IPS-NIHi11 (cell line): ENCODE data around the gene TEX11.
"Not testable (repeated sequence)": the region's sequence is repeated elsewhere in the genome, so short reads cannot be mapped to it uniquely, and the experiment has no call there.

Experiments
- DNase-seq: peaks from one replicate; pipeline ENCODE4 v3.0.0; 2012; ENCODE audit warnings: mixed read lengths, low spot score

TEX11 gene

DNA sequence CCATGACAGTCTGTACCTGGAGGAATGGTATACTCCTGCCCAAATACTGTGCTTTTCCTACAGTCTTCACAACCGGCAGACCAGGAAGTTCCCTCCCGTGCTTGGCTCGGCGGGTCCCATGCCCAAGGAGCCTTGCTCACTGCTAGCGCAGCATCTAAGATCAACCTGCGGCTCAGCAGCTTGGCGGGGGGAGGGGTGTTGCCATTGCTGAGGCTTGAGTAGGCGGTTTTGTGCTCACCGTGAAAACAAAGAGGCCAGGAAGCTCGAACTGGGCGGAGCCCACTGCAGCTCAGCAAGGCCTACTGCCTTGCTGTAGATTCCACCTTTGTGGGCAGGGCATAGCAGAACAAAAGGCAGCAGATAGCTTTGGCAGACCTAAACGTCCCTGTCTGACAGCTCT is 152.7 kb downstream of the TEX11 start:
- peak; percentile 10 for DNase-seq

DNA sequence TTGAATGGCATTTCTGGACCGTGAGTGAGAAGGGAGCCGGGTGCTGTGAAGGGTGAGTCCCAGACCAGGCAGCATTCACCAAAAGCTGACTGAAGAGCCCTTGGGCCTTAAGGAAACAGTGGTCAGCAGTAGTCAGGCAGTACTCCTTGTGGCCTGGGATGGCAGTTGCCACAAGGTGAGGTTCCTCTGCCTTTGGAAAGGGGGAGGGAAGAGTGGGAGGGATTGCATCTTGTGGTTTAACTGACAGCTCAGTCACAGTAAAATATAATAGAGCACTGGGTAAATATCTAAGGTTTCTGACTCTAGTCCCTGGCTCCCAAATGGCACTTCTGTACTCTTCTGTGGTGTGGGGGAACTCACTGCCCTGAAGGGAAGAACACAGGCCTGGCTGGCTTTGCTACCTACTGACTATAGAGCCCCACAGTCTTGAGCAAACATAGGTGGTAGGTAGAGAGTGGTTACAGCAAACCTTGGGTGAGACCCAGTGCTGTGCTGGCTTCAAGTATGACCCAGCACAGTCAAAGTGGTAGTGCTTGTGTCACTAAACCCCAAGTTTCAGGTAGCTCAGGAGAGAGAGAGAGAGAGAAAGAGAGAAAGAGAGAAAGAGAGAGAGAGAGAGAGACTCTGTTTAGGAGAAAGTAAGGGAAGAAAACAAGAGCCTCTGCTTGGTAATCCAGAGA is 154.2 kb downstream of the TEX11 start:
- DNase-seq, result no peak

DNA sequence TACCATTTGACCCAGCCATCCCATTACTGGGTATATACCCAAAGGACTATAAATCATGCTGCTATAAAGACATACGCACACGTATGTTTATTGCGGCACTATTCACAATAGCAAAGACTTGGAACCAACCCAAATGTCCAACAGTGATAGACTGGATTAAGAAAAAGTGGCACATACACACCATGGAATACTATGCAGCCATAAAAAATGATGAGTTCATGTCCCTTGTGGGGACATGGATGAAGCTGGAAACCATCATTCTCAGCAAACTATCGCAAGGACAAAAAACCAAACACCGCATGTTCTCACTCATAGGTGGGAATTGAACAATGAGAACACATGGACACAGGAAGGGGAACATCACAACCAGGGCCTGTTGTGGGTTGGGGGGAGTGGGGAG is 174.7 kb downstream of the TEX11 start:
- not testable (repeated sequence) for DNase-seq

DNA sequence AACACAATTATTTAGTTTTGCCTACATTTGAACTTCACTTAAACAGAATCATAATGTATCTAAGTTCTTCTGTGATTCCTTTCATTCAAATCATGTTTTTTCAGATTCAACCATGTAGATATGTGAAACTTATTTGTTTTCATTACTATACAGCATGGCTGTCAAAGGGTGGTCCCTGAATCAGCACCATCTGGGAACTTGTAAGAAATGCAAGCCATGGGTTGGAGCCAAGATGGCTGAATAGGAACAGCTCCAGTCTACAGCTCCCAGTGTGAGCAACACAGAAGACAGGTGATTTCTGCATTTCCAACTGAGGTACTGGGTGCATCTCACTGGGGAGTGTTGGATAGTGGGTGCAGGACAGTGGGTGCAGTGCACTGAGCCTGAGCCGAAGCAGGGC is 180.6 kb downstream of the TEX11 start:
- not testable (repeated sequence) for DNase-seq

DNA sequence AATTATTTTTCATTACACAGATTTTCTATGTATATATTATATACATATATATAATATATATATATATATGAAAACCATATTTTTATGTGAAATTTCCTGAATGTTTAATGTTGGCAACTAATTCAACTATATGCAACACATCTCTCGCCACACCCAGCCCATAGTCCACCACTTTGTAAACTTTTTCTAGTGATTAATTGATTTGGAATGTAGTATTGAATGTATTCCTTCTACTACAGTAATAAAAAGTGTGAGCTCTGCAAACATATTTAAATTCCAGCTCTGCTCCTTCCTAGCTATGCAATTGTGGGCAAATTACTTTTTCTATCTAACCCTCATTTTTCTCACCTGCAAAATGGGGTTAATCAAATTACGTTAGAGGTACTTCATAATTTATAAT is 187.8 kb downstream of the TEX11 start:
- no peak for DNase-seq

DNA sequence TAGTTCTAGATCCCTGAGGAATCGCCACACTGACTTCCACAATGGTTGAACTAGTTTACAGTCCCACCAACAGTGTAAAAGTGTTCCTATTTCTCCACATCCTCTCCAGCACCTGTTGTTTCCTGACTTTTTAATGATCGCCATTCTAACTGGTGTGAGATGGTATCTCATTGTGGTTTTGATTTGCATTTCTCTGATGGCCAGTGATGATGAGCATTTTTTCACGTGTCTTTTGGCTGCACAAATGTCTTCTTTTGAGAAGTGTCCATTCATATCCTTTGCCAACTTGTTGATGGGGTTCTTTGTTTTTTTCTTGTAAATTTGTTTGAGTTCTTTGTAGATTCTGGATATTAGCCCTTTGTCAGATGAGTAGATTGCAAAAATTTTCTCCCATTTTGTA is 197.2 kb downstream of the TEX11 start:
- DNase-seq, result not testable (repeated sequence)

DNA sequence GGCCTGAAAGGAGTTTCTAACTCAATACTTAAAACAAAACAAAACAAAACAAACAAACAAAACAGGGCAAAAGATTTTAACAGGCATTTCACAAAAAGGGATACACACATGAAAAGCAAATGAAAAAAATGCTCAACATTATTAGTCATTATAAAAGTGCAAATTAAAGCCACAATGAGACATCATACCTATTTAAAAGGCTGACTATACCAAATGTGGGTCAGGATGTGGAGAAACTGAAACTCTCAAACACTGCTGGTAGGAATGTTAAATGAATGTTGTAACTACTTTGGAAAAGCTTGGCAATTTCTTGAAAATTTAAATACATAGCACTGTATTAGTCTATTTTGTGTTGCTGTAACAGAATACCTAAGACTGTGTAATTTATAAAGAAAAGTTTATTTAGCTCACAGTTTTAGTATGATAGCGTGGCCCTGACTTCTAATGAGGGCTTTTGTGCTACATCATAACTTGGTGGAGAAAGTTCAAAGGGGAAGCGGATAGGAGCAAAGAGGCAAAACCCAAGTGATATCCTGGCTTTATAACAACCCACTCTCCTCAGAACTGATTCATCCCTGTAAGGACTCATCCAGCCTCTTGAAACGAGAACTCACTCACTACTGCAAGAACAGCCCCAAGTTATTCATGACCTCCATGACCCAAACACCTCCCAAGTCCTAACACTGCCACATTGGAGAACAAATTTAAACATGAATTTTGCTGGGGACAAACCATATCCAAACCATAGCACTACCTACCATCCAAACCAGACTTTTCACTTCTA is 214.0 kb downstream of the TEX11 start:
- no peak for DNase-seq

DNA sequence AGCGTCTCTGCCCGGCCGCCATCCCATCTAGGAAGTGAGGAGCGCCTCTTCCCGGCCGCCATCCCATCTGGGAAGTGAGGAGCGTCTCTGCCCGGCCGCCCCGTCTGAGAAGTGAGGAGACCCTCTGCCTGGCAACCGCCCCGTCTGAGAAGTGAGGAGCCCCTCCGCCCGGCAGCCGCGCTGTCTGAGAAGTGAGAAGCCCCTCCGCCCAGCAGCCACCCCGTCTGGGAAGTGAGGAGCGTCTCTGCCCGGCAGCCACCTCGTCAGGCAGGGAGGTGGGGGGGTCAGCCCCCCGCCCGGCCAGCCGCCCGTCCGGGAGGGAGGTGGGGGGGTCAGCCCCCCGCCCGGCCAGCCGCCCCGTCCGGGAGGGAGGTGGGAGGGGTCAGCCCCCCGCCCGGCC is 229.1 kb downstream of the TEX11 start:
- not testable (repeated sequence) for DNase-seq

DNA sequence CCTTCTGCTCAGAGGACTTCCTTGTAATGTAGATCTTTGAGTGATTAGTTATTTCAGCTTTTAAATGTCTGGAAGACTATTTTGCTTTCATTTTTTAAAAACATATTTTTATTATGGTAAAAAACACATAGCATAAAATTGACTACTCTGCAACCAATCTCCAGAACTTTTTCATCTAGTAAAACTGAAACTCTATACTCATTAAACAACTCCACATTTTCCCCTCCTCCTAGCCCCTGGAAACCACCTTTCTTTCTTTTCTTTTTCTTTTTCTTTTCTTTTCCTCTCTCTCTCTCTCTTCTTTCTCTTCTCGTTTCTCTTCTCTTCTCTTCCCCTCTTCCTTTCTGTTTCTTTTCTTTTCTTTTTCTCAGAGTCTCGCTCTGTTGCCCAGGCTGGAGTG is 233.2 kb downstream of the TEX11 start:
- DNase-seq, result no peak

DNA sequence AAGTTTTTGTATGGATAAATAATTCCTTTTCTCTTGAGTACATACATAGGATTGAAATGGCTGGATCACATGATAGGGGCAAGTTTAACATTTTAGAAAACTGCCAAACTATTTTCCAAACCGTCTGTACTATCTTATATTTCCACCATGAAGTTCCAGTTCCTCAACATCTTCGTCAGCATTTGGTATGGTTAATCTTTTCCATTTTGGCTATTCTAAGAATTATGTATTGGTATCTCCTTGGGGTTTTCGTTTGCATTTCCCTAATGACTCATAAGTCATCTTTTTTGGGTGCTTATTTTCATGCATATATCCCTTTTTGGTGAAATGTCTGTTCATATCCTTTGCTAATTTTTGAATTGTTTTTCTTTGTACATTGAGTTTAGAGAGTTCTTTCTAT is 236.2 kb downstream of the TEX11 start:
- DNase-seq, result no peak

DNA sequence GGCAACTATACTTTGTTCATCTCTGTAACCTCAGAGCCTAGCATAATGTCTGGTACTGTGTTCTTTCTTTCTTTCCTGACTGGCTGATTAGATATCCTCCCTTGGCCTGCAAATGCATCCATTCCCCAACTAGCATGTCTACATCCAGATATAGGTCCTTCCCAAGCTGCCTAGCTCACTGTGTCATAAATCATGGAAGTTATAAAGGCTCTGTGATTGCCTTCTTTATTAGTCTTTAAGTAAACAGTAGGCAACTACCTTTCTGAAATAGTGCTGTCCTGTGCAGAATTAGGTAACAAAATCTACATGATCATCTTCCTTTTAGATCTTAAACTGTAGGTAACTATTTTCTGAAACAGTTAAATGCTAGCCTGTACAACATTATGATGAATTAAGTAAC is 239.4 kb downstream of the TEX11 start:
- DNase-seq, result no peak

DNA sequence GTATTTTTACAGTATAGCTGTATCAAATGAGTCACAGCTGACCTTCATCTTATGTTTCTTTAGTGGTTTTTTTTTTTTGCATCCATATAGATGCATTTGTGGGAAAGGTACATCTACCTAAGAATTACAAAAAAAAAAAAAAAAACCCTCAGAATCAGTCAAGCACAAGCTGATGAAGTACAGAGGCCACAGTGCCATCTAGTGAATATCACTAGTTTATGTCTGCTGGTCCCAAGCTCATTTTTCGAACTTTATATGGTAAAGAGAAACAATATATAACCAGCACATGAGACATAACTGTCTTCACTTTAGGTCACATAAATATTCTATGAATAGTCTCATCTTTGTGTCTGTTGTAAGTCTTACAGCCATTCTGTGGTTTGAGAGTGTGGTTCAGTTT is 243.8 kb downstream of the TEX11 start:
- peak; percentile 7 for DNase-seq

DNA sequence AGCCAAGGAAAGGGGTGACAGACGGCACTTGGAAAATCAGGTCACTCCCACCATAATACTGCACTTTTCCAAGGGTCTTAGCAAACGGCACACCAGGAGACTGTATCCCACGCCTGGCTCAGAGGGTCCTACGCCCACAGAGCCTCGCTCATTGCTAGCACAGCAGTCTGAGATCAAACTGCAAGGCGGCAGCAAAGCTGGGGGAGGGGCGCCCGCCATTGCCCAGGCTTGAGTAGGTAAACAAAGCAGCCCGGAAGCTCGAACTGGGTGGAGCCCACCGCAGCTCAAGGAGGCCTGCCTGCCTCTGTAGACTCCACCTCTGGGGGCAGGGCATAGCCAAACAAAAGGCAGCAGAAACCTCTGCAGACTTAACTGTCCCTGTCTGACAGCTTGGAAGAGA is 247.4 kb downstream of the TEX11 start:
- not testable (repeated sequence) for DNase-seq

DNA sequence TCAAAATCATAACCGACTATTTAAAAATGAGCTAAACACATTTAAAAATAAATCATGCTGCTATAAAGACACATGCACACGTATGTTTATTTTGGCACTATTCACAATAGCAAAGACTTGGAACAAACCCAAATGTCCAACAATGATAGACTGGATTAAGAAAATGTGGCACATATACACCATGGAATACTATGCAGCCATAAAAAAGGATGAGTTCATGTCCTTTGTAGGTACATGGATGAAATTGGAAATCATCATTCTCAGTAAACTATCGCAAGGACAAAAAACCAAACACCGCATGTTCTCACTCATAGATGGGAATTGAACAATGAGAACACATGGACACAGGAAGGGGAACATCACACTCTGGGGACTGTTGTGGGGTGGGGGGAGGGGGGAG is 251.0 kb downstream of the TEX11 start:
- not testable (repeated sequence) for DNase-seq

DNA sequence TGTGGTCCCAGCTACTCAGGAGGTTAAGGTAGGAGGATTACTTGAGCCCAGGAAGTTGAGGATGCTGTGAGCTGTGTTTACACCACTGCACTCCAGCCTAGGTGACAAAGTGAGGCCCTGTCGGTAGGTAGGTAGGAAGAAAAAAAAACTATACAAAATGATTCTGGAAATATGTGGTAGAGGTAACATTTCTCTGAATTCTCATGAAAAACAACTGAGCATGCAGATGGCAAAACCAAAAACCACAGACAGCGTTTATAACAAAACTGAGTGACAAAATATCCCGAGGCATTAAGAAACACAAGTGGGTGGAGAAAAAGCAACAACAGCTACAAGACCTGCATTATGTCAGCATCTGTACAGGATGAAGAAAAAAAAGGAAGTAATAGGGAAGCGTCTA is 252.2 kb downstream of the TEX11 start:
- DNase-seq, result no peak

DNA sequence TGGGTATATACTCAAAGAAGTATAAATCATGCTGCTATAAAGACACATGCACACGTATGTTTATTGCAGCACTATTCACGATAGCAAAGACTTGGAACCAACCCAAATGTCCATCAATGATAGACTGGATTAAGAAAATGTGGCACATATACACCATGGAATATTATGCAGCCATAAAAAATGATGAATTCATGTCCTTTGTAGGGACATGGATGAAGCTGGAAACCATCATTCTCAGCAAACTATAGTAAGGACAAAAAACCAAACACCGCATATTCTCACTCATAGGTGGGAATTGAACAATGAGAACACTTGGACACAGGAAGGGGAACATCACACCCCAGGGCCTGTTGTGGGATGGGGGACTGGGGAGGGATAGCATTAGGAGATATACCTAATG is 260.6 kb downstream of the TEX11 start:
- not testable (repeated sequence) for DNase-seq

DNA sequence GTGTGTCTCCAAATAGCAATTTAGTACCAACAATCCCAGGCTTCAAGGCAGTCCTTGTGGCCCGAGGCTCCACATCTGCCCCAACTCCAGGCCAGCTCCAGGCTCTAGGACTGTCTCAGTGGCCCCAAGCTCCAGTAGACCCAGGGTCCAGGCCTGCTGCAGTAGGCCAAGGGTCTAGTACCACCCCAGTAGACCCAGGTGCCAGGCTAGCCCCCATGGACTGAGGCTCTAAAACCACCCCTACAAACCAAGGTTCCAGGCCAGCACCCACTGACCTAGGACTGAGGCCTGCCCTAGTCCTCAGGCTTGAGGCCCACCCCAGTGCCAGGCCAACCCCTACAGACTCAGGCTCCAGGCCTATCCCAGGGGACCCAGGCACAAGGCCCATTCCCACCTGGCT is 272.3 kb downstream of the TEX11 start:
- DNase-seq, result no peak

DNA sequence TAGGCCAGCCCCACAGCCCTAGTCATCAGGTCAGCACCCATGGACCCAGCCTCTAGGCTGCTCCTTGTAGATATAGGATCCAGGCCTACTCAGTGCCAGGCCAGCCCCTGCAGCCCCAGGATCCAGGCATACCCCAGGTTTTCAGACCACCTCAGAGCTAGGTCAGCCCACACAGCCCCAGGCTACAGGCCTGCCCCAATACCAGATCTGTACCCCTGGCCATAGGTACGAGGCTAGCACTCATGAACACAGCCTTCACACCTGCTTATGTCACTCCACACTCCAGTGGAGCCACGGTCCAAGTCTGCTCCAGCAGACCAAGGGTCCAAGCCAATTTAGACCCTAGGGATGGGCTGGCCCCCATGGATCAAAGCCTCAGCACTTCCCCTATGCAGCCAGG is 272.8 kb downstream of the TEX11 start:
- DNase-seq, result no peak

DNA sequence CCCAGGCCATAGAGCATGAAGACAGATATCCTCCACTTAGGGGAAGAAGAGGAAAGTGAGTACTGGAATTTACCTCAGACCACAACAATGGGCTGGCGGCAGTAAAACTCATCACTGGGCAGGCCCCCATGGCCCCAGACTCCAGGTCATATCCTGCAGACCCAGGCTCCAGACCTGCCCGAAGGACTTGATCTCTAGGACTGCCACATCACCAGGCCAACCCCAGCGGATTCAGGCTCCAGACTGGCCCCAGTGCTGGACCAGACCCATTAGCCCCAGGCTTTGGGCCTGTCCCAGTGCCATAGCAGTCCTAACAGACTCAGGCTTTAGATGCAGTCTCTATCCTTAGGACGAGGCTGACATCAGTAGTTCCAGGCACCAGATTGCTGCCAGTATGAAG is 273.3 kb downstream of the TEX11 start:
- DNase-seq, result no peak

DNA sequence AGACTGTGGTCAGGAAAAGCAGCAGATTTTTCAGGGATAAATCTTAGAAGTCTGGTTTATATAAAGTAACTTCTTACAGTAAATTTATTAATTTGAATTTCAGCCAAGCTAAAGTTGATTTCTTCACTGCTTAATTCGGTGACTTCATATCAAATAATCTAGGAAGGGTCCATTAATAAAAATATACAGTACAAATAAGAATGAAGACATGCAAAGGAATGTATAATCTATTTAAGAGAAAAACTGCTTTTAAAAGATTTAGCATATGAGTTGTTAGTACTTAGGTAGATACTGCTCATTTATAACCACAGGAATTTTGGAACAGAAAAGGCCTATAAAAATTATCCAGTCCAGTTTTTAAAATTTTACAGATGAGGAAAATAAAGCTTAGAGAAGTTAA is 286.8 kb downstream of the TEX11 start:
- DNase-seq, result no peak

DNA sequence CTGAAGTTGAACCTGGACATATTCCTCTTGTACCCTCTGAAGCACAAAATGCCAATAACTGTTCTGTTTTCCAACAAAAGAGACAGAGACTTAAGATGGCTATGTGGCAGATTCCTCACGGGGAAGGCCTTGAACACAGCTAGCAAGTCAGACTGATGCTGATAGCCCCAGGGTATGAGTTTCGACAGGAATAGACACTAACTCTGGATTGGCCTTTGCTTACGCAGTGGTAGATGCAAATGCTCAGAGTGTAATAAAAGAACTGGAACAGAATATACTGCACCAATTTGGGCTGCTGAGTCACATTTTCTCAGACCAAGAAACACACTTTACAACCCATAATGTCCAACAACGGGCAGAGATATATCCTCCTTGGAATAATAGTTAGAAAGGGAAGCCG is 290.0 kb downstream of the TEX11 start:
- DNase-seq, result no peak

DNA sequence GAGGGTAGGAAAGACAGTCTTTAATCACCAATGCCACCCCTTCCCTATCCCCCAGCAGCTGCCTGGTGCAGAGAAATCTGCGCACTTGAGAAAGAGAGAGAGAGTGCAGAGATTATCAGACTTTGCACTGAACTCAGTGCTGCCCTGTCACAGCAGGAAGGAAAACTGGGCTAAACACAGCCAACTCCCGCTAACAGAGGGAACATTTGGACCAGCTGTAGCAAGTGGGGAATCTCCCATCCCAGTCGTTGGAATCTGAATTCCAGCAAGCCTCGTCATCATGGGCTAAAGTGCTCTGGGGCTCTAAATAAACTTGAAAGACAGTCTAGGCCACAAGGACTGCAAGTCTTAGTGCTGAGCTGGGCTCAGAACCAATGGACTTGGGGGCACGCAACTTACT is 295.2 kb downstream of the TEX11 start:
- DNase-seq, result no peak

DNA sequence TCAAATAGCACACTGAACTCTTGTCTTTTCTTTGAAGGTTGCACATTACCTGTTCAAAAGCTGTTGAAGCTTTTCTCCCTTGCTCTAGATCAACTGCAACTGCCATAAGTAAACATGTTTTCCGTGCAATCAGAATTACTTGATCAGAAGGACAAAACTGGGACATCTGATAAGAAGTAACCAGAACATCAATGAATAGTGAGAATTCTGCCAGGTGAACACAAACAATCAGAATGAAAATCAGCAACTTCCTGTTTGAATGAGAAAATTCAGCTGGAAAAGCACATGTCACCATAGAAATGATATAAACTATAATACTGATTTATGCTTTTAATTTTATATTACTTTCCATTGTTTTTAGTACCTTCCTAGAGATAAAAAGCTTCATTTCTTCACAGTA is 303.2 kb downstream of the TEX11 start:
- DNase-seq, result no peak

DNA sequence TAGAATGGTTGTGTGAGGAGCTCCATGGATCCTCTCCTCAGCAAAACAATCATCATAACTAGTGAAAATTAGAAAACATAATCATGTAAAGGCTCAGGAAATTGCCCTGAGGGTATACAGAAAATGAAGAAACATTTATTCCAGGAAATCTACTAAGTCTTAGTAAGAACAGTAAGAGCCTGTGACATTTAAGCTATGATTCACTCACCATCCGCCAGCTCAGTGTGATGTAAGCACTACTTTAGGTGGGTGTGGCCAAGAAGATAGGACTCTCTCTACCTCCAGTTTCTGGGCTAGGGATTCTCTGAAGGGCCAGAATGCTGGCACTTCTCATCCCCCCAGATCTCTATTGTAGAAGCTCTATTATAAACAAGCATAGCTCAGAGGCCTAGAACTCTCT is 316.4 kb downstream of the TEX11 start:
- DNase-seq, result no peak
